IMR-90 (cell line): Measurements from ENCODE around the gene GIMD1.

Experiments
- CTCF ChIP-seq: conservative IDR thresholded peaks from 2 replicates; pipeline ENCODE4 v1.5.1; 2012; ENCODE audit warnings: mild to moderate bottlenecking, low read depth, low read length, improper control_type of control experiment
- MAFK ChIP-seq: IDR thresholded peaks from 2 replicates; pipeline ENCODE4 v1.6.1; 2012; ENCODE audit warnings: low read depth, low read length, improper control_type of control experiment
- POLR2A ChIP-seq: IDR thresholded peaks from 2 replicates; pipeline ENCODE4 v1.6.1; 2012; ENCODE audit warnings: mild to moderate bottlenecking, low read depth, low read length
- RAD21 ChIP-seq: IDR thresholded peaks from 2 replicates; pipeline ENCODE4 v1.6.1; 2012; ENCODE audit warnings: low read length, improper control_type of control experiment
- RCOR1 ChIP-seq: IDR thresholded peaks from 2 replicates; pipeline ENCODE4 v1.6.1; 2012; ENCODE audit warnings: mild to moderate bottlenecking, low read length, improper control_type of control experiment; ENCODE audit not compliant: insufficient replicate concordance
- USF2 ChIP-seq: fragments of 150-350 bp; IDR thresholded peaks from 2 replicates; pipeline ENCODE4 v1.6.1; 2017; ENCODE audit warnings: mild to moderate bottlenecking, antibody characterized with exemption, low read length, low read depth

GRCh38 chr4:106351016-106351415 lies 17.6 kb downstream of the GIMD1 start:
- TF ChIP-seq POLR2A, result no peak
- no peak for TF ChIP-seq CTCF
- no peak for TF ChIP-seq RAD21
- TF ChIP-seq RCOR1, result no peak
- no peak for TF ChIP-seq USF2
- TF ChIP-seq MAFK, result no peak
